EL (cell line): Measurements from ENCODE around the gene ZPR1.

Experiments
- DNase-seq: peaks from one replicate; pipeline ENCODE4 v3.0.0-alpha.2; 2016

Gene ZPR1

GRCh38 chr11:116742104-116742503 is 45.7 kb downstream of the ZPR1 start:
- DNase-seq, result no peak

GRCh38 chr11:116740741-116741140 is 47.1 kb downstream of the ZPR1 start:
- no peak for DNase-seq

GRCh38 chr11:116738975-116739374 is 48.8 kb downstream of the ZPR1 start:
- no peak for DNase-seq

- DNase-seq, result peak; percentile 9
Measured at GRCh38 chr11:116736763-116737162, 51.1 kb downstream of the ZPR1 start.

- no peak for DNase-seq
Measured at GRCh38 chr11:116733969-116734508, 53.8 kb downstream of the ZPR1 start.

- DNase-seq, result no peak
Measured at GRCh38 chr11:116733043-116733755, 54.6 kb downstream of the ZPR1 start.

- DNase-seq, result peak; percentile 67
Measured at GRCh38 chr11:116732271-116733042, 55.4 kb downstream of the ZPR1 start.

- no peak for DNase-seq
Measured at GRCh38 chr11:116731821-116732220, 56.0 kb downstream of the ZPR1 start.

- DNase-seq, result peak; percentile 3
Measured at GRCh38 chr11:116731097-116731761, 56.6 kb downstream of the ZPR1 start.

- no peak for DNase-seq
Measured at GRCh38 chr11:116730601-116731000, 57.2 kb downstream of the ZPR1 start.

- DNase-seq, result no peak
Measured at GRCh38 chr11:116730241-116730561, 57.6 kb downstream of the ZPR1 start.

GRCh38 chr11:116729501-116730240 is 58.2 kb downstream of the ZPR1 start:
- DNase-seq, result no peak

GRCh38 chr11:116727990-116728389 is 59.8 kb downstream of the ZPR1 start:
- no peak for DNase-seq

GRCh38 chr11:116725434-116726221 is 62.2 kb downstream of the ZPR1 start:
- peak; percentile 76 for DNase-seq

- DNase-seq, result no peak
Measured at GRCh38 chr11:116724813-116725212, 63.0 kb downstream of the ZPR1 start.
